IMR-90 (cell line): Measurements from ENCODE around the gene ARTN. TPM values are rescaled to one million over a fixed set of nuclear protein-coding genes. Genes with fewer than 3 reads are reported as not detected.

Experiments
- ATAC-seq: fragments of 200-7000 bp; cut with Tn5 transposase; 2 replicates; pipeline ENCODE4 v1.9.1; 2020; ENCODE audit warnings: low read depth, mild to moderate bottlenecking, moderate library complexity
- BruUV-seq: library from RNA; stranded (reverse); fragments of 400-500 nt; replicated peaks from 2 replicates; lab custom pipeline; 2021; lab: Mats Ljungman, UMichigan
- CTCF ChIA-PET: fragments of 300-600 bp; formaldehyde crosslinking; extraction: SDS; loops from one replicate; lab custom pipeline; 2021; ENCODE audit warnings: antibody characterized with exemption; lab: Yijun Ruan, JAX
- POLR2A ChIA-PET: fragments of 300-600 bp; sonication (Branson Sonifier 250); formaldehyde crosslinking; loops from one replicate; lab custom pipeline; 2022; ENCODE audit warnings: antibody characterized with exemption; ENCODE audit not compliant: unreplicated experiment; lab: Charles Lee
- DNase-seq: peaks from one replicate; pipeline ENCODE4 v3.0.0; 2013
- H2AFZ ChIP-seq: replicated peaks from 2 replicates; pipeline ENCODE3; 2013; ENCODE audit warnings: low read length, mild to moderate bottlenecking; ENCODE audit not compliant: poor library complexity
- H2AK5ac ChIP-seq: 2 replicates; pipeline ENCODE4 v1.6.1; 2013; ENCODE audit warnings: low read depth, low read length, inconsistent platforms
- H2AK9ac ChIP-seq: replicated peaks from 2 replicates; pipeline ENCODE3; 2013; ENCODE audit warnings: mild to moderate bottlenecking, low read depth, low read length, moderate library complexity; ENCODE audit not compliant: poor library complexity
- H2BK120ac ChIP-seq: 2 replicates; pipeline ENCODE4 v1.6.1; 2013; ENCODE audit warnings: low read depth, low read length, inconsistent platforms
- H2BK15ac ChIP-seq: 3 replicates; pipeline ENCODE4 v1.6.1; 2013; ENCODE audit warnings: low read depth, low read length, inconsistent platforms
- H2BK20ac ChIP-seq: 2 replicates; pipeline ENCODE4 v1.6.1; 2013; ENCODE audit warnings: low read depth, mild to moderate bottlenecking, inconsistent platforms, low read length, moderate library complexity
- H2BK5ac ChIP-seq: 2 replicates; pipeline ENCODE4 v1.6.1; 2013; ENCODE audit warnings: mild to moderate bottlenecking, low read depth, low read length, inconsistent platforms; ENCODE audit not compliant: poor library complexity, severe bottlenecking
- H3K14ac ChIP-seq: replicated peaks from 2 replicates; pipeline ENCODE4 v1.6.1; 2013; ENCODE audit warnings: low read depth, low read length, inconsistent platforms
- H3K18ac ChIP-seq: 2 replicates; pipeline ENCODE4 v1.6.1; 2013; ENCODE audit warnings: low read depth, low read length, control low read depth
- H3K23ac ChIP-seq: 2 replicates; pipeline ENCODE4 v1.6.1; 2013; ENCODE audit warnings: low read depth, low read length, inconsistent platforms
- H3K27ac ChIP-seq: 2 replicates; pipeline ENCODE4 v1.5.1; 2013; ENCODE audit warnings: mild to moderate bottlenecking, control low read depth, low read length; ENCODE audit not compliant: insufficient read depth
- H3K27me3 ChIP-seq: 2 replicates; pipeline ENCODE4 v1.6.1; 2013; ENCODE audit warnings: low read length; ENCODE audit not compliant: control insufficient read depth, insufficient read depth
- H3K36me3 ChIP-seq: 2 replicates; pipeline ENCODE4 v1.6.1; 2013; ENCODE audit warnings: low read length, mixed read lengths; ENCODE audit not compliant: control insufficient read depth, insufficient read depth
- H3K4ac ChIP-seq: 2 replicates; pipeline ENCODE4 v1.6.1; 2013; ENCODE audit warnings: low read depth, low read length, inconsistent platforms
- H3K4me1 ChIP-seq: 2 replicates; pipeline ENCODE4 v1.6.1; 2013; ENCODE audit warnings: low read length, mixed read lengths; ENCODE audit not compliant: control insufficient read depth, insufficient read depth
- H3K4me2 ChIP-seq: 2 replicates; pipeline ENCODE4 v1.6.1; 2013; ENCODE audit warnings: low read depth, mild to moderate bottlenecking, control low read depth, low read length, moderate library complexity
- H3K4me3 ChIP-seq: 2 replicates; pipeline ENCODE4 v1.5.1; 2013; ENCODE audit warnings: low read depth, mild to moderate bottlenecking, control low read depth, low read length, moderate library complexity; ENCODE audit not compliant: insufficient read depth
- H3K56ac ChIP-seq: 2 replicates; pipeline ENCODE4 v1.6.1; 2013; ENCODE audit warnings: low read length, inconsistent platforms; ENCODE audit not compliant: insufficient read depth; ENCODE audit errors: extremely low read depth
- H3K79me1 ChIP-seq, 2 experiments: 2 replicates each; pipeline ENCODE4 v1.6.1; 2013; ENCODE audit warnings: low read length in 2 of 2, inconsistent platforms in 1 of 2, low read depth in 1 of 2
- H3K9ac ChIP-seq: 2 replicates; pipeline ENCODE4 v1.6.1; 2013; ENCODE audit warnings: low read depth, low read length, control low read depth
- H3K9me1 ChIP-seq: 2 replicates; pipeline ENCODE4 v1.6.1; 2013; ENCODE audit warnings: low read length, inconsistent platforms; ENCODE audit not compliant: insufficient read depth
- H3K9me3 ChIP-seq: 2 replicates; pipeline ENCODE4 v1.6.1; 2013; ENCODE audit warnings: low read length; ENCODE audit not compliant: control insufficient read depth, insufficient read depth
- H4K20me1 ChIP-seq: 2 replicates; pipeline ENCODE4 v1.6.1; 2013; ENCODE audit warnings: low read length, inconsistent platforms; ENCODE audit not compliant: insufficient read depth
- H4K5ac ChIP-seq: 2 replicates; pipeline ENCODE4 v1.6.1; 2013; ENCODE audit warnings: mild to moderate bottlenecking, low read depth, low read length, control low read depth
- H4K8ac ChIP-seq, 2 experiments: 2 replicates each; pipeline ENCODE4 v1.6.1; 2013; ENCODE audit warnings: low read depth in 2 of 2, low read length in 2 of 2, control low read depth in 1 of 2, inconsistent platforms in 1 of 2
- H4K91ac ChIP-seq: 2 replicates; pipeline ENCODE4 v1.6.1; 2013; ENCODE audit warnings: low read depth, low read length, inconsistent platforms; ENCODE audit not compliant: insufficient read depth
- CEBPB ChIP-seq: IDR thresholded peaks from 2 replicates; pipeline ENCODE4 v1.6.1; 2012; ENCODE audit warnings: low read depth, low read length, improper control_type of control experiment
- CHD1 ChIP-seq: IDR thresholded peaks from 2 replicates; pipeline ENCODE4 v1.6.1; 2012; ENCODE audit warnings: low read depth, low read length, improper control_type of control experiment
- MXI1 ChIP-seq: IDR thresholded peaks from 2 replicates; pipeline ENCODE4 v1.6.1; 2012; ENCODE audit warnings: low read depth, mild to moderate bottlenecking, low read length, moderate library complexity, borderline replicate concordance
- USF2 ChIP-seq: fragments of 150-350 bp; IDR thresholded peaks from 2 replicates; pipeline ENCODE4 v1.6.1; 2017; ENCODE audit warnings: mild to moderate bottlenecking, antibody characterized with exemption, low read length, low read depth
- WGBS, 2 experiments: methylation state at CpG; one replicate each; pipeline versions ENCODE4 v1.1.5 to v1.1.7; 2013; ENCODE audit warnings: missing lambda C conversion rate in 2 of 2; ENCODE audit not compliant: insufficient read length in 1 of 2; ENCODE audit errors: extremely low coverage in 2 of 2; 5-methylcytosine and 5-hydroxymethylcytosine counted together
- dilution Hi-C: fragments of 300-500 bp; cut with HindIII; formaldehyde crosslinking; loops from one replicate; pipeline ENCODE4 v1.14.3; 2018; ENCODE audit warnings: low sequenced_read_pairs; ENCODE audit not compliant: unreplicated experiment
- in situ Hi-C: fragments of 300-500 bp; cut with MboI; formaldehyde crosslinking; loops from 3 replicates; pipeline ENCODE4 v1.14.3; 2019; ENCODE audit warnings: low sequenced_read_pairs, inconsistent platforms, mixed read lengths
- intact Hi-C: fragments of 100-400 bp; cut with micrococcal nuclease; formaldehyde crosslinking; loops from 2 replicates; pipeline ENCODE4 v1.10.0; 2022
- polyA plus RNA-seq, 3 experiments: library from polyadenylated mRNA; depleted of rRNA; stranded (reverse); fragments of >200 nt; gene quantifications; 2 replicates each; pipeline ENCODE4 v1.2.3, GENCODE V29; 2012; ENCODE audit warnings: low replicate concordance in 1 of 3
- total RNA-seq: library from RNA; depleted of rRNA; stranded (reverse); fragments of >200 nt; gene quantifications from 2 replicates; pipeline ENCODE4 v1.2.3, GENCODE V29; 2012

Gene ARTN
- total and polyA plus RNA-seq, 2 of the 4 experiments (the other 2 are of a cell fraction): 0.29 TPM; not detected in 1

- no peak overlapping the region for H3K4ac ChIP-seq
- no peak overlapping the region for H2BK15ac ChIP-seq
- H3K4me2 ChIP-seq: no peak overlapping the region
- H2AK5ac ChIP-seq: no peak overlapping the region
- no peak overlapping the region for H2AK9ac ChIP-seq
- H3K27me3 ChIP-seq: no peaks in the 10 kb centered on the region
- no peak overlapping the region for H3K4me3 ChIP-seq
- no peak overlapping the region for H2BK120ac ChIP-seq
- peaks cover 31 to 67% of the 10 kb centered on the region in 2 experiments for H3K79me1 ChIP-seq
- intact Hi-C loops: no loop called here
- in situ Hi-C loops: no loop called here
- TF ChIP-seq USF2 (no peak), CEBPB (0 out of 2 replicates have a peak, but pooled peaks have one; percentile 25), MXI1 (no peak), CHD1 (no peak)
- H2AFZ ChIP-seq: no peak overlapping the region
- H3K23ac ChIP-seq: 0 out of 2 replicates have a peak overlapping the region, but pooled peaks have one; percentile 26
- ATAC-seq (no peak), DNase-seq (no peak)
- no peak overlapping the region for H3K18ac ChIP-seq
- ChIA-PET POLR2A (no interaction called here), CTCF (no interaction called here)
- no peaks in the 10 kb centered on the region for H3K9me3 ChIP-seq
- peaks cover 28% of the 10 kb centered on the region for H3K4me1 ChIP-seq
- H4K91ac ChIP-seq: no peak overlapping the region
- peaks cover 40% of the 10 kb centered on the region for H3K36me3 ChIP-seq
- no peak overlapping the region for H3K27ac ChIP-seq
- peaks cover 42% of the 10 kb centered on the region for H3K9me1 ChIP-seq
- dilution Hi-C loops: no loop called here
- no peak overlapping the region for H4K8ac ChIP-seq
- no TSS peak for BruUV-seq
- no peak overlapping the region for H2BK5ac ChIP-seq
- WGBS, 2 experiments: 94% methylated on average over 7 of the region's 15 CpGs; no CpG with 5 or more reads in 1 of the 2 experiments
- no peak overlapping the region for H2BK20ac ChIP-seq
- no peak overlapping the region for H4K5ac ChIP-seq
- H3K56ac ChIP-seq: no peak overlapping the region
- no peak overlapping the region for H3K9ac ChIP-seq
- peaks cover 45% of the 10 kb centered on the region for H4K20me1 ChIP-seq
- no peak overlapping the region for H3K14ac ChIP-seq
Observed at GRCh38 chr1:43982808-43983207, 49.2 kb downstream of the ARTN start.
